ENCODE results near the gene SPG7. TPM values are rescaled to one million over a fixed set of nuclear protein-coding genes. Genes with fewer than 3 reads are reported as not detected.

Gene SPG7
- polyA plus RNA-seq, 1 experiment: 50.1 TPM

GRCh38 chr16:89530401-89531381 is 22.5 kb downstream of the SPG7 start:
- Histone ChIP-seq H3K9me3 (ENCODE audit: control insufficient read depth, insufficient read depth, low read length) (no peaks in the 10 kb centered on the region; the same call in 1 of the 2 replicates), H3K27me3 (ENCODE audit: control insufficient read depth, insufficient read depth, low read length) (no peaks in the 10 kb centered on the region), H3K4me3 (ENCODE audit: low read depth, low read length) (no peak overlapping the region), H3K27ac (ENCODE audit: low read depth, low read length) (no peak overlapping the region)
- POLR2A ChIA-PET: interaction anchor here (0.6 kb wide), 1 partner anchor 337 kb away, joined by 3 read pairs; no protein-coding TSS in a partner anchor
- CTCF ChIA-PET: interaction anchor here (1.1 kb wide), 1 partner anchor 14 kb away, joined by 4 read pairs; no protein-coding TSS in a partner anchor
- DNase-seq (ENCODE audit: low read depth, low spot score): no peak
- TF ChIP-seq CTCF (IDR thresholded peaks at IDR 0.05; ENCODE audit: low read depth, low read length): no peak

GRCh38 chr16:89531821-89532526 is 23.8 kb downstream of the SPG7 start:
- H3K4me3 ChIP-seq (ENCODE audit: low read depth, low read length): no peak overlapping the region
- no peaks in the 10 kb centered on the region for H3K27me3 ChIP-seq (ENCODE audit: control insufficient read depth, insufficient read depth, low read length)
- no peak for DNase-seq (ENCODE audit: low read depth, low spot score)
- H3K27ac ChIP-seq (ENCODE audit: low read depth, low read length): no peak overlapping the region
- CTCF ChIA-PET: interaction anchor here (1.1 kb wide), 1 partner anchor 15 kb away, joined by 4 read pairs; no protein-coding TSS in a partner anchor
- TF ChIP-seq CTCF (IDR thresholded peaks at IDR 0.05; ENCODE audit: low read depth, low read length): no peak
- POLR2A ChIA-PET: no interaction called here
- no peaks in the 10 kb centered on the region; the same call in 1 of the 2 replicates for H3K9me3 ChIP-seq (ENCODE audit: control insufficient read depth, insufficient read depth, low read length)

- no peaks in the 10 kb centered on the region for H3K27me3 ChIP-seq (ENCODE audit: control insufficient read depth, insufficient read depth, low read length)
- H3K9me3 ChIP-seq (ENCODE audit: control insufficient read depth, insufficient read depth, low read length): no peaks in the 10 kb centered on the region; the same call in 1 of the 2 replicates
- TF ChIP-seq CTCF (IDR thresholded peaks at IDR 0.05; ENCODE audit: low read depth, low read length): no peak
- no peak for DNase-seq (ENCODE audit: low read depth, low spot score)
- POLR2A ChIA-PET: no interaction called here
- CTCF ChIA-PET: no interaction called here
- no peak overlapping the region for H3K4me3 ChIP-seq (ENCODE audit: low read depth, low read length)
- H3K27ac ChIP-seq (ENCODE audit: low read depth, low read length): no peak overlapping the region
These were observed 26.1 kb downstream of the SPG7 start for GRCh38 chr16:89534252-89534756.

- POLR2A ChIA-PET: no interaction called here
- CTCF ChIA-PET: interaction anchor here (0.6 kb wide), 1 partner anchor 295 kb away, joined by 4 read pairs; no protein-coding TSS in a partner anchor
- Histone ChIP-seq H3K9me3 (ENCODE audit: control insufficient read depth, insufficient read depth, low read length) (no peaks in the 10 kb centered on the region; the same call in 1 of the 2 replicates), H3K27me3 (ENCODE audit: control insufficient read depth, insufficient read depth, low read length) (no peaks in the 10 kb centered on the region), H3K27ac (ENCODE audit: low read depth, low read length) (no peak overlapping the region), H3K4me3 (ENCODE audit: low read depth, low read length) (no peak overlapping the region)
- DNase-seq (ENCODE audit: low read depth, low spot score): no peak
- no peak for TF ChIP-seq CTCF (IDR thresholded peaks at IDR 0.05; ENCODE audit: low read depth, low read length)
These were observed 28.2 kb downstream of the SPG7 start for GRCh38 chr16:89536371-89536770.
